Spleen (tissue), 11 donors: ENCODE results near the gene FAT4. TPM values are rescaled to one million over a fixed set of nuclear protein-coding genes. Genes with fewer than 3 reads are reported as not detected.

ENCODE experiments used
- DNase-seq: peaks from one replicate; pipeline ENCODE4 v3.0.0-alpha.2; 2020
- H3K27ac ChIP-seq, 8 donors: fragments of 200-600 bp; sonication (generic) in 7 of 8; 1 replicate in 4 of 8; 2 replicates in 4 of 8; pipeline versions ENCODE4 v1.5.0 to v1.8.0; 2016 to 2021; ENCODE audit warnings: inconsistent platforms in 4 of 8, mild to moderate bottlenecking in 4 of 8, moderate library complexity in 1 of 8
- H3K27me3 ChIP-seq, 7 donors: fragments of 200-600 bp; sonication (generic) in 6 of 7; replicated peaks in 1 of 7; 1 replicate in 4 of 7; 2 replicates in 3 of 7; pipeline versions ENCODE4 v1.5.0 to v1.8.0; 2016 to 2021; ENCODE audit warnings: inconsistent platforms in 3 of 7, mild to moderate bottlenecking in 1 of 7
- H3K36me3 ChIP-seq, 6 donors: fragments of 200-600 bp; sonication (generic) in 5 of 6; 1 replicate in 4 of 6; 2 replicates in 2 of 6; pipeline versions ENCODE4 v1.5.0 to v1.8.0; 2016 to 2021; ENCODE audit warnings: inconsistent platforms in 2 of 6
- H3K4me1 ChIP-seq, 6 donors: fragments of 200-600 bp; sonication (generic) in 5 of 6; 1 replicate in 3 of 6; 2 replicates in 3 of 6; pipeline versions ENCODE4 v1.5.0 to v1.8.0; 2016 to 2021; ENCODE audit warnings: inconsistent platforms in 3 of 6
- H3K4me3 ChIP-seq, 8 donors: fragments of 200-600 bp; sonication (generic) in 7 of 8; 1 replicate in 4 of 8; 2 replicates in 4 of 8; pipeline versions ENCODE4 v1.5.0 to v1.8.0; 2016 to 2021; ENCODE audit warnings: inconsistent platforms in 4 of 8, mild to moderate bottlenecking in 4 of 8, moderate library complexity in 2 of 8
- H3K9me3 ChIP-seq, 8 donors: fragments of 200-600 bp; sonication (generic) in 7 of 8; 1 replicate in 4 of 8; 2 replicates in 4 of 8; pipeline versions ENCODE4 v1.5.0 to v1.8.0; 2016 to 2021; ENCODE audit warnings: inconsistent platforms in 4 of 8
- POLR2A ChIP-seq, 3 donors: fragments of 450-650 bp; IDR thresholded peaks; one replicate each; pipeline ENCODE4 v1.5.1; 2017; ENCODE audit warnings: antibody characterized with exemption in 3 of 3, mild to moderate bottlenecking in 1 of 3
- POLR2AphosphoS5 ChIP-seq, 3 donors: sonication (generic); formaldehyde crosslinking; IDR thresholded peaks; one replicate each; pipeline ENCODE4 v1.5.1; 2017; ENCODE audit warnings: antibody characterized with exemption in 3 of 3
- WGBS, 5 donors: extraction: QIAGEN DNeasy Blood & Tissue Kit in 3 of 5; methylation state at CpG; one replicate each; pipeline versions ENCODE4 v1.1.5 to v1.1.7; 2013 to 2018; 5-methylcytosine and 5-hydroxymethylcytosine counted together
- intact Hi-C: fragments of 100-400 bp; cut with DNase I; formaldehyde crosslinking; loops from one replicate; pipeline ENCODE4 v1.15.0; 2023; ENCODE audit warnings: low total_unique reads
- polyA plus RNA-seq, 3 donors: library from polyadenylated mRNA; stranded (reverse); fragments of 200-250 nt; gene quantifications; one replicate each; pipeline ENCODE4 v1.2.1, GENCODE V29; 2013
- total RNA-seq, 7 donors: library from RNA; depleted of rRNA in 3 of 7; stranded (reverse); fragments of >200 nt in 3 of 7; fragmentation: NEBNext Ultra II Directional in 4 of 7; extraction: Animal tissue kit (Norgen Biotek cat#: 25700) in 4 of 7; gene quantifications; one replicate each; pipeline versions ENCODE4 v1.1.0 to v1.2.1, GENCODE V29; 2016 to 2021
- TF ChIP-seq, protein P1 (sequence below), 11 experiments: fragments of 200-600 bp in 7 of 11; fragments of 450-650 bp in 4 of 11; sonication (generic) in 4 of 11; IDR thresholded peaks in 8 of 11; conservative IDR thresholded peaks in 3 of 11; 1 replicate in 7 of 11; 2 replicates in 4 of 11; pipeline versions ENCODE4 v1.4.0 to v1.8.0; 2016 to 2021; ENCODE audit warnings: antibody characterized with exemption in 11 of 11, inconsistent platforms in 4 of 11, mild to moderate bottlenecking in 1 of 11
- donor health status: healthy with polysubstance abuse.
- donor health status: DM: no; HTN: no; CAD: no; lungs with moderate emphysema.
- donor health status: DM: no; HTN: no; CAD: no.
- donor health status: Bipolar disorder and iron deficiency.
- donor health status: healthy.
- donor health status: DM: no; HTN: no; CAD: no.
- donor health status: DM: yes; HTN: yes; CAD: no.

Gene FAT4
- total and polyA plus RNA-seq, 10 donors, result 0.24 to 41.2 (median 18.2) TPM

DNA sequence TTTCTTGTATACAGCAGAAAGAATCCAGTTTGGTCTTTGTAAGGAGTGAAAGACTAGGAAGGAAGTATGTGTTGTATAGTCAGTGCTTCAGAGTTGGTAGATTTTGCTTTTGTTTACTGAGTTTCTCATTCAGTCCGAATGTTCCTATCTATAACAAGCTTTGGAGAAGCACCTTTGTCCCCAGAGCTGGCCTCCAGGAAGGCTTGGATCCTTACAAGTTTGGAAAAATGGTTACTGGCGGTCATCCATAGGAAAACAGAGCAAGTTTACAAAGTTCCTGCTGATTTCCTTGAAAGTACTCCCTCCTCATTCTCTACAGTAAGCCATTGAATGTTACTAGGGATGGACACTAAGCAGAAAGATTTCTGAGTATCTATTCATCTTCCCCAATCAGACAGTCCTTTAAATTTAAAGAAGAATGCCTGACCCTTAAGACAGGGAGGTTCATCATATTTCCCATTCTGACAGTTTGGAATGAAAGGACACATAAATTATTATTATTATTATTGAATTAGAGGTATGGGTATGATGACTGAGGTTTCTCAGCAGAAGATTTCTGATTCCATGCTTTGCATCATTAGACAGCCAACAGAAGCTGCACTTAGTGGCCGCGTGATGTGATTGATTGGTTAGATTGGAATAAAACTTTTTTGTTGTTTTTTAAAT is 35.8 kb downstream of the FAT4 start:
- TF ChIP-seq, protein P1, sequence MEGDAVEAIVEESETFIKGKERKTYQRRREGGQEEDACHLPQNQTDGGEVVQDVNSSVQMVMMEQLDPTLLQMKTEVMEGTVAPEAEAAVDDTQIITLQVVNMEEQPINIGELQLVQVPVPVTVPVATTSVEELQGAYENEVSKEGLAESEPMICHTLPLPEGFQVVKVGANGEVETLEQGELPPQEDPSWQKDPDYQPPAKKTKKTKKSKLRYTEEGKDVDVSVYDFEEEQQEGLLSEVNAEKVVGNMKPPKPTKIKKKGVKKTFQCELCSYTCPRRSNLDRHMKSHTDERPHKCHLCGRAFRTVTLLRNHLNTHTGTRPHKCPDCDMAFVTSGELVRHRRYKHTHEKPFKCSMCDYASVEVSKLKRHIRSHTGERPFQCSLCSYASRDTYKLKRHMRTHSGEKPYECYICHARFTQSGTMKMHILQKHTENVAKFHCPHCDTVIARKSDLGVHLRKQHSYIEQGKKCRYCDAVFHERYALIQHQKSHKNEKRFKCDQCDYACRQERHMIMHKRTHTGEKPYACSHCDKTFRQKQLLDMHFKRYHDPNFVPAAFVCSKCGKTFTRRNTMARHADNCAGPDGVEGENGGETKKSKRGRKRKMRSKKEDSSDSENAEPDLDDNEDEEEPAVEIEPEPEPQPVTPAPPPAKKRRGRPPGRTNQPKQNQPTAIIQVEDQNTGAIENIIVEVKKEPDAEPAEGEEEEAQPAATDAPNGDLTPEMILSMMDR (IDR thresholded peaks at IDR 0.05 in 8 of 11, conservative IDR thresholded peaks at IDR 0.05 in 3 of 11), result no peak
- TF ChIP-seq POLR2AphosphoS5 (IDR thresholded peaks at IDR 0.05), result no peak
- no peak for TF ChIP-seq POLR2A (IDR thresholded peaks at IDR 0.05)
- H3K9me3 ChIP-seq, result no peaks in the 10 kb centered on the region
- no peaks in the 10 kb centered on the region for H3K36me3 ChIP-seq
- no peak overlapping the region for H3K4me3 ChIP-seq
- intact Hi-C loops, result no loop called here
- H3K27ac ChIP-seq, result no peak overlapping the region
- H3K4me1 ChIP-seq, result peaks cover 0 to 4% (median 0%) of the 10 kb centered on the region in 6 donors
- 85 to 92% (median 88%) methylated on average over 4 of the region's 4 CpGs for WGBS, 5 donors
- no peak for DNase-seq
- H3K27me3 ChIP-seq, result no peaks in the 10 kb centered on the region

DNA sequence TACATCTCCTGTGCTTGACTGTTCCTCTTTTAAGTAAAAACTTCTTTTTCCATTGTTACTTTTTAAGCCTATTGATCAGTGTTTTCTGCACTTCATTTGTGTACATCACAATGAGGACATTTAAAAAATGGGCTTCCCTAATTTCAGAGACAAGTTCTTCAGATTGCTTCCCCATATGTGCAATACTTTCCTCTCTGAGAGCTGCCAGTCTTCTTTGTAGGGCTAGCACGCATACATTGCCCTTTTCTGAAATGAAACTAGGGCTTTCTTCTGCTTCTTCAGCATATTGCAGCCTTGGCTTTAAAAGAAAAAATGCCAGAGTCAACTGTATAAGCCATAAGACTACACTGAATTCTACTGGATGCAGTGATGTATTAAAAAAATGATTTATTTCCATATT is 37.8 kb downstream of the FAT4 start:
- no peaks in the 10 kb centered on the region for H3K9me3 ChIP-seq
- TF ChIP-seq POLR2A (IDR thresholded peaks at IDR 0.05) (no peak), POLR2AphosphoS5 (IDR thresholded peaks at IDR 0.05) (no peak)
- TF ChIP-seq, protein P1 (IDR thresholded peaks at IDR 0.05 in 8 of 11, conservative IDR thresholded peaks at IDR 0.05 in 3 of 11), result no peak
- H3K4me1 ChIP-seq, result peaks cover 0 to 4% (median 0%) of the 10 kb centered on the region in 6 donors
- no peak overlapping the region for H3K27ac ChIP-seq
- no peaks in the 10 kb centered on the region for H3K27me3 ChIP-seq
- H3K36me3 ChIP-seq, result no peaks in the 10 kb centered on the region
- H3K4me3 ChIP-seq, result no peak overlapping the region
- no peak for DNase-seq
- WGBS, 5 donors, result 56 to 74% (median 71%) methylated on average over 1 of the region's 1 CpG
- intact Hi-C loops, result no loop called here

DNA sequence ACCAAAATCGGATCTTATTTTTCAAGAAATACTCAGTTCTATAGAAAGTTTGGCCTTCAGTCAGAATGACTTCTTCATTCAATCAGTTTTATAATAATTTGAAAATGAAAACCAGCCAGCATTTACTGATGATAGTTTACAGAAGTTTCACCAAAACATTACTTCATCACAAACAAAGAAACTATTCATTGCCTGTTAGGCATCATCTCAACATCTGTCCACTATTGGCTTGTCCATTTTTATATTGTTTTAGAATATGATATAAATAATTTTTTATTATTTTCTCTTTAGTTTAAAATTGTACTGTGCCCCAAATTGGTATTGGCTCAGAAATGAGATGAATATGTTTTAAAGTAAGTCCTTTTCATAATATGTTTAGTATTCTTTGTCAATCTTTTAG is 38.4 kb downstream of the FAT4 start:
- TF ChIP-seq, protein P1 (IDR thresholded peaks at IDR 0.05 in 8 of 11, conservative IDR thresholded peaks at IDR 0.05 in 3 of 11), result no peak
- TF ChIP-seq POLR2AphosphoS5 (IDR thresholded peaks at IDR 0.05) (no peak), POLR2A (IDR thresholded peaks at IDR 0.05) (no peak)
- no peaks in the 10 kb centered on the region for H3K27me3 ChIP-seq
- no peak for DNase-seq
- H3K27ac ChIP-seq, result no peak overlapping the region
- no peak overlapping the region for H3K4me3 ChIP-seq
- H3K9me3 ChIP-seq, result no peaks in the 10 kb centered on the region
- intact Hi-C loops, result no loop called here
- H3K4me1 ChIP-seq, result peaks cover 0 to 4% (median 0%) of the 10 kb centered on the region in 6 donors
- 81 to 97% (median 93%) methylated on average over 1 of the region's 1 CpG for WGBS, 5 donors
- H3K36me3 ChIP-seq, result no peaks in the 10 kb centered on the region

DNA sequence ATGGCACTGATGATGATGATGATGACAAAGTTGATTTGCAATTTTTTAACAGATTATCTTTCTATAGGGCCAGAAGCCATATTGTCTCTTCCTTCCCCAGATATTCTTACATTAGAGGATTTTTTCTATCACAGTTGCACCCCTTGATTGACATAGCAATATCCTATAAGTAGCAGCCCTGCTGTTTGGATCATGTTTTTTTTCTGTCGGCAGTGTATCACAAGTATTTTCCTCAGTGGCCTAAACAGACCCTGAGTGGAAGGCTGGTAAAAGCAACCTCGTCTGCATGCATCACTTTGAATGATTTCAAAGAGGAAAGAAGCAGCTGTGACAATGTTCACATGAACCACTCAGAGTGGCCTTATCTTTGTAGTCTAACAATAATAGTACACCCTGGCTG is 41.0 kb downstream of the FAT4 start:
- peaks cover 0 to 4% (median 0%) of the 10 kb centered on the region in 6 donors for H3K4me1 ChIP-seq
- no peak overlapping the region for H3K27ac ChIP-seq
- intact Hi-C loops, result no loop called here
- no peaks in the 10 kb centered on the region for H3K9me3 ChIP-seq
- H3K36me3 ChIP-seq, result no peaks in the 10 kb centered on the region
- H3K4me3 ChIP-seq, result no peak overlapping the region
- no peak for DNase-seq
- 75 to 84% (median 80%) methylated on average over 2 of the region's 2 CpGs for WGBS, 5 donors
- no peaks in the 10 kb centered on the region for H3K27me3 ChIP-seq
- TF ChIP-seq POLR2A (IDR thresholded peaks at IDR 0.05) (no peak), POLR2AphosphoS5 (IDR thresholded peaks at IDR 0.05) (no peak)
- TF ChIP-seq, protein P1 (IDR thresholded peaks at IDR 0.05 in 8 of 11, conservative IDR thresholded peaks at IDR 0.05 in 3 of 11), result no peak
